LNCAP (cell line): ENCODE data around the gene RBM3.

ENCODE experiments used
- TF ChIP-seq, protein P1 (sequence below): fragments of 450-650 bp; IDR thresholded peaks from 2 replicates; pipeline ENCODE4 v1.5.1; 2017; ENCODE audit warnings: mild to moderate bottlenecking

Gene RBM3

GRCh38 chrX:48569958-48570357 lies 4.3 kb upstream of the RBM3 start:
- TF ChIP-seq, protein P1, sequence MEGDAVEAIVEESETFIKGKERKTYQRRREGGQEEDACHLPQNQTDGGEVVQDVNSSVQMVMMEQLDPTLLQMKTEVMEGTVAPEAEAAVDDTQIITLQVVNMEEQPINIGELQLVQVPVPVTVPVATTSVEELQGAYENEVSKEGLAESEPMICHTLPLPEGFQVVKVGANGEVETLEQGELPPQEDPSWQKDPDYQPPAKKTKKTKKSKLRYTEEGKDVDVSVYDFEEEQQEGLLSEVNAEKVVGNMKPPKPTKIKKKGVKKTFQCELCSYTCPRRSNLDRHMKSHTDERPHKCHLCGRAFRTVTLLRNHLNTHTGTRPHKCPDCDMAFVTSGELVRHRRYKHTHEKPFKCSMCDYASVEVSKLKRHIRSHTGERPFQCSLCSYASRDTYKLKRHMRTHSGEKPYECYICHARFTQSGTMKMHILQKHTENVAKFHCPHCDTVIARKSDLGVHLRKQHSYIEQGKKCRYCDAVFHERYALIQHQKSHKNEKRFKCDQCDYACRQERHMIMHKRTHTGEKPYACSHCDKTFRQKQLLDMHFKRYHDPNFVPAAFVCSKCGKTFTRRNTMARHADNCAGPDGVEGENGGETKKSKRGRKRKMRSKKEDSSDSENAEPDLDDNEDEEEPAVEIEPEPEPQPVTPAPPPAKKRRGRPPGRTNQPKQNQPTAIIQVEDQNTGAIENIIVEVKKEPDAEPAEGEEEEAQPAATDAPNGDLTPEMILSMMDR = no peak

- TF ChIP-seq, protein P1 = no peak
Measured at GRCh38 chrX:48573690-48574269, 504 bp upstream of the RBM3 start.

DNA sequence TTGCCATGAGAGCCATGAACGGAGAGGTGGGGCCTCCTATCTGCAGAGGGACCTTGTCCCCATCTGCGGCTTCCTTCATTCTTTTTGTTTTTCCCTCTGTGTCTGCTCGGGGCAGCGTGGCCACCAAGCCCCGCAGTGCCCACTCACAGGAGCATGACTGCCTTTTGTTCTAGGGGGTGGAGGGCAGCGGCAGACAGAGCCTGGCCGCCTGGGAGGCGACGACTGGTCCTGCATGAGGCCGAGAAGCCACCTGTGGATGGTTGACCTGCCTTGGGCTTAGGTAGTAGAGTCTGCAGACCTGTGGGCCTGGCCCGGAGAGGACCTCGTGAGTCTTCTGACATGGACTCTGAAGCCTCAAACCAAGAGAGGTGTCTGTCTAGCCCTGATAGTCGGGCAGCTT lies 1.4 kb downstream of the RBM3 start:
- TF ChIP-seq, protein P1 = no peak

- TF ChIP-seq, protein P1 = no peak
Measured at GRCh38 chrX:48576108-48576507, 1.8 kb downstream of the RBM3 start.

- TF ChIP-seq, protein P1 = no peak
Measured at GRCh38 chrX:48578661-48579128, 4.4 kb downstream of the RBM3 start.

GRCh38 chrX:48579259-48579658 lies 5.0 kb downstream of the RBM3 start:
- TF ChIP-seq, protein P1 = no peak

GRCh38 chrX:48580662-48581061 lies 6.4 kb downstream of the RBM3 start:
- TF ChIP-seq, protein P1 = no peak

GRCh38 chrX:48584698-48585097 lies 10.4 kb downstream of the RBM3 start:
- TF ChIP-seq, protein P1 = no peak
